ENCODE data around the gene NOD1.

NOD1 gene

DNA sequence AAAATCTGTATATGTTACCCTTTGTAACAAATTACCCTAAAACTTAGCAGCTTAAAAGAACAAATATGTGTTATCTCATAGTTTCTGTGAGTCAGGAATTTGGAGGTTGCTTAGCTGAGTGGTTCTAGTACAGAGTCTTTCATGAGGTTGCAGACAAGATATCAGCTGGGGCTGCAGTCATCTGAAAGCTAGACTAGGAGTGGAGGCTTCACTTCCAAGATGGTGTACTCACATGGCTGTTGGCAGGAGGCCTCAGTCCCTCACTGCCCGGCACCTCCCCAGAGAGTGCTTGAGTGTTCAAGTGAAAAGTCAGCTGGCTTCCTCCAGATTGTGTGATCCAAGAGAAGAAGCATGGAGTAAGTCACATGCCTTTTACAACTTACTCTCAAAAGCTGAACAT lies 42.9 kb upstream of the NOD1 start (continued):
- TF ChIP-seq ZFP3 (CRISPR knock-in tag; IDR thresholded peaks at IDR 0.05) (no peak), CSDC2 (CRISPR knock-in tag; IDR thresholded peaks at IDR 0.05) (no peak)

- ATAC-seq = no peak
- no peak for TF ChIP-seq CSDC2 (CRISPR knock-in tag; IDR thresholded peaks at IDR 0.05)
- no peak for TF ChIP-seq ZNF565 (CRISPR knock-in tag; conservative IDR thresholded peaks at IDR 0.05; ENCODE audit: low read depth)
- TF ChIP-seq POU6F1 (CRISPR knock-in tag; IDR thresholded peaks at IDR 0.05; ENCODE audit: borderline replicate concordance, low read depth) = no peak
- TF ChIP-seq ZC3H10 (CRISPR knock-in tag; IDR thresholded peaks at IDR 0.05) = no peak
- TF ChIP-seq TOX (CRISPR knock-in tag; IDR thresholded peaks at IDR 0.05; ENCODE audit: borderline replicate concordance) = no peak
- TF ChIP-seq ESRRG (CRISPR knock-in tag; IDR thresholded peaks at IDR 0.05) = no peak
Measured at GRCh38 chr7:30519122-30519521, 40.5 kb upstream of the NOD1 start.

GRCh38 chr7:30515761-30516160 lies 37.2 kb upstream of the NOD1 start:
- ATAC-seq = no peak
- TF ChIP-seq POU6F1 (CRISPR knock-in tag; IDR thresholded peaks at IDR 0.05; ENCODE audit: borderline replicate concordance, low read depth) = no peak

DNA sequence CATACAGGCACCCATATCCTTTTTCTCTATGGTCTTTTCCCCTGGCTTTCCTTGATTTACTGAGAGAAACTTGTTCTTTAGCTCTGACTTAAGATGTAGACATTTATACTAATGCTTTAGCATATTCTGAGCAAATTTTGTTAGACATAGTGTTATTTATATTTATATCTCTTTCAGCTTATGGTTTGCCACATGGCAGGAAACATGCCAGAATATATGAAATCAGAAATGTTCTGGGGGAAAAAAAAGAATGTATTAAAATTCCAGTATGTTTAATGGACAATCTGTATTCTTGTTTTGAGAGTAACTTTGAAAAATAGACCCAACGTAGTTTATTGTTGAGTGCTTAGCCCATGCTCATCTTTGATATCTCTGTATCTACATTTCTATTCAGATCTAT lies 36.2 kb upstream of the NOD1 start:
- no peak for TF ChIP-seq OSR1 (CRISPR knock-in tag; IDR thresholded peaks at IDR 0.05)
- no peak for TF ChIP-seq GLIS3 (CRISPR knock-in tag; IDR thresholded peaks at IDR 0.05)
- no peak for TF ChIP-seq ARNTL (CRISPR knock-in tag; IDR thresholded peaks at IDR 0.05; ENCODE audit: borderline replicate concordance, low read depth)
- no peak for TF ChIP-seq ZFP3 (CRISPR knock-in tag; IDR thresholded peaks at IDR 0.05)
- TF ChIP-seq, protein P1, sequence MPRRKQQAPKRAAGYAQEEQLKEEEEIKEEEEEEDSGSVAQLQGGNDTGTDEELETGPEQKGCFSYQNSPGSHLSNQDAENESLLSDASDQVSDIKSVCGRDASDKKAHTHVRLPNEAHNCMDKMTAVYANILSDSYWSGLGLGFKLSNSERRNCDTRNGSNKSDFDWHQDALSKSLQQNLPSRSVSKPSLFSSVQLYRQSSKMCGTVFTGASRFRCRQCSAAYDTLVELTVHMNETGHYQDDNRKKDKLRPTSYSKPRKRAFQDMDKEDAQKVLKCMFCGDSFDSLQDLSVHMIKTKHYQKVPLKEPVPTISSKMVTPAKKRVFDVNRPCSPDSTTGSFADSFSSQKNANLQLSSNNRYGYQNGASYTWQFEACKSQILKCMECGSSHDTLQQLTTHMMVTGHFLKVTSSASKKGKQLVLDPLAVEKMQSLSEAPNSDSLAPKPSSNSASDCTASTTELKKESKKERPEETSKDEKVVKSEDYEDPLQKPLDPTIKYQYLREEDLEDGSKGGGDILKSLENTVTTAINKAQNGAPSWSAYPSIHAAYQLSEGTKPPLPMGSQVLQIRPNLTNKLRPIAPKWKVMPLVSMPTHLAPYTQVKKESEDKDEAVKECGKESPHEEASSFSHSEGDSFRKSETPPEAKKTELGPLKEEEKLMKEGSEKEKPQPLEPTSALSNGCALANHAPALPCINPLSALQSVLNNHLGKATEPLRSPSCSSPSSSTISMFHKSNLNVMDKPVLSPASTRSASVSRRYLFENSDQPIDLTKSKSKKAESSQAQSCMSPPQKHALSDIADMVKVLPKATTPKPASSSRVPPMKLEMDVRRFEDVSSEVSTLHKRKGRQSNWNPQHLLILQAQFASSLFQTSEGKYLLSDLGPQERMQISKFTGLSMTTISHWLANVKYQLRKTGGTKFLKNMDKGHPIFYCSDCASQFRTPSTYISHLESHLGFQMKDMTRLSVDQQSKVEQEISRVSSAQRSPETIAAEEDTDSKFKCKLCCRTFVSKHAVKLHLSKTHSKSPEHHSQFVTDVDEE (CRISPR knock-in tag; IDR thresholded peaks at IDR 0.05) = no peak
- no peak for TF ChIP-seq CSDC2 (CRISPR knock-in tag; IDR thresholded peaks at IDR 0.05)
- no peak for TF ChIP-seq ZNF70 (CRISPR knock-in tag; IDR thresholded peaks at IDR 0.05)
- TF ChIP-seq CSRNP3 (CRISPR knock-in tag; IDR thresholded peaks at IDR 0.05) = no peak
- TF ChIP-seq ZC3H10 (CRISPR knock-in tag; IDR thresholded peaks at IDR 0.05) = no peak
- no peak for TF ChIP-seq SNAI2 (CRISPR knock-in tag; IDR thresholded peaks at IDR 0.05)
- TF ChIP-seq ISL1 (CRISPR knock-in tag; IDR thresholded peaks at IDR 0.05) = no peak
- TF ChIP-seq PATZ1 (CRISPR knock-in tag; IDR thresholded peaks at IDR 0.05; ENCODE audit: borderline replicate concordance) = no peak
- TF ChIP-seq CREB5 (CRISPR knock-in tag; IDR thresholded peaks at IDR 0.05; ENCODE audit: low read depth) = no peak
- TF ChIP-seq ESRRG (CRISPR knock-in tag; IDR thresholded peaks at IDR 0.05) = no peak
- TF ChIP-seq ZNF565 (CRISPR knock-in tag; conservative IDR thresholded peaks at IDR 0.05; ENCODE audit: low read depth) = no peak
- no peak for TF ChIP-seq RARB (CRISPR knock-in tag; IDR thresholded peaks at IDR 0.05)
- TF ChIP-seq ZNF8 (CRISPR knock-in tag; IDR thresholded peaks at IDR 0.05) = no peak
- TF ChIP-seq PPARA (CRISPR knock-in tag; IDR thresholded peaks at IDR 0.05; ENCODE audit: borderline replicate concordance) = no peak
- ATAC-seq = no peak
